ENCODE measurements around the gene CACNA1H. TPM values are rescaled to one million over a fixed set of nuclear protein-coding genes. Genes with fewer than 3 reads are reported as not detected.

CACNA1H gene
- total and polyA plus RNA-seq, 9 of the 15 experiments (the other 6 are each of a cell fraction or from before 2014, with no cell fraction given): 0.10 to 0.18 TPM; not detected in 7

DNA sequence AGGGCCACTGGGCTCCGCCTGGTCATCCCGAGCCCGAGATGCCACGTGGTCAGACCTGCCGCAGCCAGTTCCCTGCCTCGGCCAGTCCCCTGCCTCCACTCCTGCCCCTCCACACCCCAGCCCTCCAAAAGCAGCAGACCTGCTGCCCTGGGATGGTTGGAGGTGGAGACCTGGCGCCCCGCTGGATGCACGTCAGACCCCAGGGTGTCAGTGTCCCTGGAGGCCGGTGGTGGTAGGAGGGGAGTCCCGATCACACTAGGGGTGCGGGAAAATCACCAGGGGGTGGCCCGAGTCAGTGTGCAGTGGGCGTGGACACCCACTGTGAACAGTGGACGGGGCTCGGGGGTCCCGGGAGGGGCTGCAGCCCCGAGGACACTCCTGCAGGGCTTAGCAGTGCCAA lies 45.3 kb downstream of the CACNA1H start:
- Histone ChIP-seq H3K4me1 (replicated peaks in 1 of 2; ENCODE audit: control insufficient read depth in 2 of 2, insufficient read depth in 2 of 2, low read length in 2 of 2) (peaks cover 0 to 58% of the 10 kb centered on the region in 2 experiments; a peak in 3 of 5 replicates), H3K27me3 (ENCODE audit: control insufficient read depth in 2 of 2, insufficient read depth in 2 of 2, low read length in 2 of 2) (peaks cover 2 to 28% of the 10 kb centered on the region in 2 experiments; a peak in 3 of 5 replicates), H4K20me1 (replicated peaks; ENCODE audit: control insufficient read depth, insufficient read depth, low read length) (no peaks in the 10 kb centered on the region; the same call in 1 of the 2 replicates), H2AFZ (ENCODE audit: low read depth, low read length) (no peak overlapping the region), H3K79me2 (ENCODE audit: control insufficient read depth, insufficient read depth, low read length) (no peaks in the 10 kb centered on the region), H3K27ac (ENCODE audit: extremely low read depth, low read depth, low read length) (no peak overlapping the region), H3K4me2 (ENCODE audit: insufficient read depth, low read length) (no peak overlapping the region), H3K9me3 (replicated peaks; ENCODE audit: control insufficient read depth, insufficient read depth, low read depth, low read length) (no peaks in the 10 kb centered on the region), H3K36me3 (ENCODE audit: control insufficient read depth, insufficient read depth, low read length) (no peaks in the 10 kb centered on the region), H3K9ac (ENCODE audit: insufficient read depth in 1 of 2, low read depth in 2 of 2, low read length in 2 of 2) (no peak overlapping the region), H3K4me3 (no peak overlapping the region), H3K9me1 (ENCODE audit: control insufficient read depth, insufficient read depth, low read length) (no peaks in the 10 kb centered on the region)
- no TSS peak for BruUV-seq (replicated peaks)
- WGBS (ENCODE audit: insufficient coverage, low coverage, missing lambda C conversion rate): 68% methylated on average over 16 of the region's 18 CpGs
- intact Hi-C loops (cut with micrococcal nuclease) (no loop called here), in situ Hi-C loops (cut with MboI) (loop anchor here (5.0 kb wide), 1 partner anchor 86 kb away; no protein-coding TSS in a partner anchor)
- no peak for ATAC-seq
- no peak for FAIRE-seq
- ChIA-PET CTCF (ENCODE audit: low intra/inter-chr PET ratio) (interaction anchor here (0.5 kb wide), 1 partner anchor 73 kb away, joined by 3 read pairs; no protein-coding TSS in a partner anchor), POLR2A (no interaction called here)
- DNase-seq (ENCODE audit: extremely low read depth in 1 of 4, low spot score in 3 of 4): no peak
- TF ChIP-seq JUNB (CRISPR knock-in tag; conservative IDR thresholded peaks at IDR 0.05): no peak
- TF ChIP-seq, protein P1, sequence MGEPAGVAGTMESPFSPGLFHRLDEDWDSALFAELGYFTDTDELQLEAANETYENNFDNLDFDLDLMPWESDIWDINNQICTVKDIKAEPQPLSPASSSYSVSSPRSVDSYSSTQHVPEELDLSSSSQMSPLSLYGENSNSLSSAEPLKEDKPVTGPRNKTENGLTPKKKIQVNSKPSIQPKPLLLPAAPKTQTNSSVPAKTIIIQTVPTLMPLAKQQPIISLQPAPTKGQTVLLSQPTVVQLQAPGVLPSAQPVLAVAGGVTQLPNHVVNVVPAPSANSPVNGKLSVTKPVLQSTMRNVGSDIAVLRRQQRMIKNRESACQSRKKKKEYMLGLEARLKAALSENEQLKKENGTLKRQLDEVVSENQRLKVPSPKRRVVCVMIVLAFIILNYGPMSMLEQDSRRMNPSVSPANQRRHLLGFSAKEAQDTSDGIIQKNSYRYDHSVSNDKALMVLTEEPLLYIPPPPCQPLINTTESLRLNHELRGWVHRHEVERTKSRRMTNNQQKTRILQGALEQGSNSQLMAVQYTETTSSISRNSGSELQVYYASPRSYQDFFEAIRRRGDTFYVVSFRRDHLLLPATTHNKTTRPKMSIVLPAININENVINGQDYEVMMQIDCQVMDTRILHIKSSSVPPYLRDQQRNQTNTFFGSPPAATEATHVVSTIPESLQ (CRISPR knock-in tag; IDR thresholded peaks at IDR 0.05): no peak
- TF ChIP-seq ZNF316 (IDR thresholded peaks at IDR 0.05): no peak
- TF ChIP-seq MAFG (tag; conservative IDR thresholded peaks at IDR 0.05): no peak
- no peak for TF ChIP-seq MAZ (CRISPR knock-in tag; conservative IDR thresholded peaks at IDR 0.05 in 1 of 2, IDR thresholded peaks at IDR 0.05 in 1 of 2)
- no peak for TF ChIP-seq U2AF2 (optimal IDR thresholded peaks at IDR 0.05; ENCODE audit: low read depth, low read length)
- no peak for TF ChIP-seq PHF8 (IDR thresholded peaks at IDR 0.05; ENCODE audit: borderline replicate concordance, low read length)
- no peak for TF ChIP-seq ARNT (IDR thresholded peaks at IDR 0.05)
- TF ChIP-seq HMG20A (CRISPR knock-in tag; conservative IDR thresholded peaks at IDR 0.05): no peak

All from K562 (cell line).